Activated naive CD4-positive, alpha-beta T cell treated with anti-CD3 and anti-CD28 coated beads, Interleukin-2, amount 50 U/mL, for 24 hours (primary cell): ENCODE measurements around the gene FAHD2B.
"Not testable (repeated sequence)": the region's sequence is repeated elsewhere in the genome, so short reads cannot be mapped to it uniquely, and the experiment has no call there.

Source experiments
- H3K27ac Mint-ChIP-seq: one replicate; pipeline ENCODE4 v1.8.0; 2021; ENCODE audit warnings: mild to moderate bottlenecking, mixed read lengths
- H3K27me3 Mint-ChIP-seq: one replicate; pipeline ENCODE4 v1.8.0; 2021; ENCODE audit warnings: mixed read lengths
- H3K36me3 Mint-ChIP-seq: one replicate; pipeline ENCODE4 v1.8.0; 2021; ENCODE audit warnings: mixed read lengths
- H3K4me1 Mint-ChIP-seq: one replicate; pipeline ENCODE4 v1.8.0; 2021; ENCODE audit warnings: mixed read lengths
- H3K4me3 Mint-ChIP-seq: one replicate; pipeline ENCODE4 v1.8.0; 2021; ENCODE audit warnings: mild to moderate bottlenecking, mixed read lengths
- H3K9me3 Mint-ChIP-seq: one replicate; pipeline ENCODE4 v1.8.0; 2021; ENCODE audit warnings: mixed read lengths

The FAHD2B gene

GRCh38 chr2:97094772-97095611, at the start of gene FAHD2B:
Gene FAHD2B (minus strand): TSS chr2:97094882. CDS start chr2:97091706, 3,176 bp downstream.
- not testable (repeated sequence) for H3K4me1 Mint-ChIP-seq, H3K27me3 Mint-ChIP-seq, H3K9me3 Mint-ChIP-seq, H3K27ac Mint-ChIP-seq, H3K36me3 Mint-ChIP-seq
- H3K4me3 Mint-ChIP-seq: peak within 1 kb of the TSS; percentile 75

- H3K36me3 Mint-ChIP-seq: peaks cover 12% of the 10 kb centered on the region
- not testable (repeated sequence) for H3K4me3 Mint-ChIP-seq, H3K9me3 Mint-ChIP-seq, H3K27ac Mint-ChIP-seq, H3K4me1 Mint-ChIP-seq, H3K27me3 Mint-ChIP-seq
These were observed 49.3 kb upstream of the FAHD2B start for GRCh38 chr2:97144016-97144415.

- not testable (repeated sequence) for H3K27ac Mint-ChIP-seq, H3K27me3 Mint-ChIP-seq, H3K9me3 Mint-ChIP-seq, H3K4me1 Mint-ChIP-seq, H3K4me3 Mint-ChIP-seq
- H3K36me3 Mint-ChIP-seq: peaks cover 11% of the 10 kb centered on the region
These were observed 34.4 kb upstream of the FAHD2B start for GRCh38 chr2:97129090-97129489.

- H3K36me3 Mint-ChIP-seq, H3K4me1 Mint-ChIP-seq, H3K27me3 Mint-ChIP-seq, H3K9me3 Mint-ChIP-seq: not testable (repeated sequence)
- Mint-ChIP-seq H3K4me3 (peak overlapping the region; percentile 99), H3K27ac (peak overlapping the region; percentile 98)
These were observed 19.2 kb upstream of the FAHD2B start for GRCh38 chr2:97113882-97114255.

GRCh38 chr2:97113050-97113881, 18.6 kb upstream of the FAHD2B start, which contains the start of gene ANKRD36:
Gene ANKRD36 (plus strand): TSS chr2:97113153. CDS start chr2:97113740, 587 bp downstream.
- H3K4me1 Mint-ChIP-seq, H3K9me3 Mint-ChIP-seq, H3K36me3 Mint-ChIP-seq, H3K27me3 Mint-ChIP-seq: not testable (repeated sequence)
- peak within 1 kb of the TSS; percentile 99 for H3K4me3 Mint-ChIP-seq
- H3K27ac Mint-ChIP-seq: peak within 1 kb of the TSS; percentile 98

GRCh38 chr2:97112320-97113049, 17.8 kb upstream of the FAHD2B start:
- not testable (repeated sequence) for H3K36me3 Mint-ChIP-seq, H3K4me1 Mint-ChIP-seq, H3K27me3 Mint-ChIP-seq, H3K9me3 Mint-ChIP-seq
- peak overlapping the region; percentile 90 for H3K27ac Mint-ChIP-seq
- peak overlapping the region; percentile 94 for H3K4me3 Mint-ChIP-seq

- H3K27me3 Mint-ChIP-seq, H3K36me3 Mint-ChIP-seq, H3K4me3 Mint-ChIP-seq, H3K9me3 Mint-ChIP-seq, H3K27ac Mint-ChIP-seq, H3K4me1 Mint-ChIP-seq: not testable (repeated sequence)
These were observed 16.6 kb upstream of the FAHD2B start for GRCh38 chr2:97111246-97111645.

GRCh38 chr2:97106878-97107277, 12.2 kb upstream of the FAHD2B start:
- not testable (repeated sequence) for H3K27me3 Mint-ChIP-seq, H3K36me3 Mint-ChIP-seq

GRCh38 chr2:97098786-97099372, 4.2 kb upstream of the FAHD2B start:
- not testable (repeated sequence) for H3K36me3 Mint-ChIP-seq, H3K4me3 Mint-ChIP-seq

More at GRCh38 chr2:97106878-97107277, 12.2 kb upstream of the FAHD2B start:
- H3K27ac Mint-ChIP-seq, H3K4me1 Mint-ChIP-seq, H3K4me3 Mint-ChIP-seq, H3K9me3 Mint-ChIP-seq: not testable (repeated sequence)

GRCh38 chr2:97095661-97096060, 979 bp upstream of the FAHD2B start:
- H3K27ac Mint-ChIP-seq: no peak overlapping the region
- H3K4me1 Mint-ChIP-seq: peaks cover 10% of the 10 kb centered on the region
- H3K4me3 Mint-ChIP-seq: peak overlapping the region; percentile 75
- peaks cover 2% of the 10 kb centered on the region for H3K27me3 Mint-ChIP-seq
- no peaks in the 10 kb centered on the region for H3K36me3 Mint-ChIP-seq
- no peaks in the 10 kb centered on the region for H3K9me3 Mint-ChIP-seq

More at GRCh38 chr2:97098786-97099372, 4.2 kb upstream of the FAHD2B start:
- not testable (repeated sequence) for H3K27ac Mint-ChIP-seq, H3K27me3 Mint-ChIP-seq, H3K9me3 Mint-ChIP-seq, H3K4me1 Mint-ChIP-seq

GRCh38 chr2:97093983-97094771, 505 bp downstream of the FAHD2B start:
- H3K27me3 Mint-ChIP-seq, H3K4me1 Mint-ChIP-seq, H3K9me3 Mint-ChIP-seq, H3K27ac Mint-ChIP-seq, H3K36me3 Mint-ChIP-seq: not testable (repeated sequence)
- H3K4me3 Mint-ChIP-seq: peak overlapping the region; percentile 58

- not testable (repeated sequence) for H3K27me3 Mint-ChIP-seq, H3K4me3 Mint-ChIP-seq, H3K4me1 Mint-ChIP-seq, H3K9me3 Mint-ChIP-seq, H3K36me3 Mint-ChIP-seq
- H3K27ac Mint-ChIP-seq: peak overlapping the region; percentile 30
These were observed 1.7 kb downstream of the FAHD2B start for GRCh38 chr2:97092946-97093345.

- not testable (repeated sequence) for H3K27me3 Mint-ChIP-seq, H3K4me1 Mint-ChIP-seq, H3K9me3 Mint-ChIP-seq, H3K4me3 Mint-ChIP-seq, H3K27ac Mint-ChIP-seq, H3K36me3 Mint-ChIP-seq
These were observed 6.0 kb downstream of the FAHD2B start for GRCh38 chr2:97088706-97089105.

GRCh38 chr2:97085093-97085492, 9.6 kb downstream of the FAHD2B start:
- H3K4me1 Mint-ChIP-seq, H3K27me3 Mint-ChIP-seq, H3K36me3 Mint-ChIP-seq, H3K27ac Mint-ChIP-seq, H3K4me3 Mint-ChIP-seq, H3K9me3 Mint-ChIP-seq: not testable (repeated sequence)

GRCh38 chr2:97083516-97083915, 11.2 kb downstream of the FAHD2B start:
- not testable (repeated sequence) for H3K36me3 Mint-ChIP-seq, H3K27me3 Mint-ChIP-seq

More at GRCh38 chr2:97083516-97083915, 11.2 kb downstream of the FAHD2B start:
- H3K4me3 Mint-ChIP-seq, H3K9me3 Mint-ChIP-seq, H3K4me1 Mint-ChIP-seq, H3K27ac Mint-ChIP-seq: not testable (repeated sequence)
